Stimulated activated memory B cell treated with anti-CD40 and anti-IgM and Interleukin-4, amounts not matched to agents 10 μg/mL and 1 μg/mL and 100 μg/mL, for 72 hours (primary cell): ENCODE data around the gene TEDC2.

Experiments
- ATAC-seq: fragments of 150-1000 bp; cut with Tn5 transposase; 2 replicates; pipeline ENCODE4 v1.10.0; 2021
- H3K27ac Mint-ChIP-seq: one replicate; pipeline ENCODE4 v1.8.0; 2022; ENCODE audit warnings: mild to moderate bottlenecking, mixed read lengths
- H3K27me3 Mint-ChIP-seq: one replicate; pipeline ENCODE4 v1.8.0; 2022; ENCODE audit warnings: mixed read lengths
- H3K36me3 Mint-ChIP-seq: one replicate; pipeline ENCODE4 v1.8.0; 2022; ENCODE audit warnings: mixed read lengths
- H3K4me1 Mint-ChIP-seq: one replicate; pipeline ENCODE4 v1.8.0; 2022; ENCODE audit warnings: mixed read lengths
- H3K4me3 Mint-ChIP-seq: one replicate; pipeline ENCODE4 v1.8.0; 2022; ENCODE audit warnings: mild to moderate bottlenecking, moderate library complexity, mixed read lengths
- H3K9me3 Mint-ChIP-seq: one replicate; pipeline ENCODE4 v1.8.0; 2022; ENCODE audit warnings: mixed read lengths

Gene TEDC2

GRCh38 chr16:2455081-2455845 is 4.6 kb upstream of the TEDC2 start:
- Mint-ChIP-seq H3K4me1 (peaks cover 11% of the 10 kb centered on the region), H3K9me3 (no peaks in the 10 kb centered on the region), H3K27me3 (no peaks in the 10 kb centered on the region), H3K27ac (no peak overlapping the region), H3K4me3 (no peak overlapping the region), H3K36me3 (peaks cover 22% of the 10 kb centered on the region)
- ATAC-seq, result no peak

DNA sequence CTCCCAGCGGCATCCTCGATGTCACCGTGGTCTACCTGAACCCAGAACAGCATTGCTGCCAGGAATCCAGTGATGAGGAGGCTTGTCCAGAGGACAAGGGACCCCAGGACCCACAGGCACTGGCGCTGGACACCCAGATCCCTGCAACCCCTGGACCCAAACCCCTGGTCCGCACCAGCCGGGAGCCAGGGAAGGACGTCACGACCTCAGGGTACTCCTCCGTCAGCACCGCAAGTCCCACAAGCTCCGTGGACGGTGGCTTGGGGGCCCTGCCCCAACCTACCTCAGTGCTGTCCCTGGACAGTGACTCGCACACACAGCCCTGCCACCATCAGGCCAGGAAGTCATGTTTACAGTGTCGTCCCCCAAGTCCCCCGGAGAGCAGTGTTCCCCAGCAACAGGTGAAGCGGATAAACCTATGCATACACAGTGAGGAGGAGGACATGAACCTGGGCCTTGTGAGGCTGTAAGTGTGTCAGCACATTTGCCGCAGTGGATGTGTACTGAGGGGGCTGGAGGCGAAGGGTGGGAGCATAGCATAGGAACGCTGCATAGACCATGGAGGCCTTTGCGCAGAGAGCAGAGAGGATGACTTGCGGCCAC is 3.3 kb upstream of the TEDC2 start:
- Mint-ChIP-seq H3K4me3 (no peak overlapping the region), H3K9me3 (no peaks in the 10 kb centered on the region), H3K27ac (no peak overlapping the region), H3K4me1 (peaks cover 11% of the 10 kb centered on the region), H3K27me3 (no peaks in the 10 kb centered on the region), H3K36me3 (peaks cover 22% of the 10 kb centered on the region)
- no peak for ATAC-seq

- Mint-ChIP-seq H3K9me3 (no peaks in the 10 kb centered on the region), H3K27me3 (no peaks in the 10 kb centered on the region), H3K4me3 (no peak overlapping the region), H3K36me3 (peaks cover 22% of the 10 kb centered on the region), H3K27ac (no peak overlapping the region), H3K4me1 (peaks cover 11% of the 10 kb centered on the region)
- ATAC-seq, result no peak
Observed at GRCh38 chr16:2457267-2457666, 2.6 kb upstream of the TEDC2 start.

DNA sequence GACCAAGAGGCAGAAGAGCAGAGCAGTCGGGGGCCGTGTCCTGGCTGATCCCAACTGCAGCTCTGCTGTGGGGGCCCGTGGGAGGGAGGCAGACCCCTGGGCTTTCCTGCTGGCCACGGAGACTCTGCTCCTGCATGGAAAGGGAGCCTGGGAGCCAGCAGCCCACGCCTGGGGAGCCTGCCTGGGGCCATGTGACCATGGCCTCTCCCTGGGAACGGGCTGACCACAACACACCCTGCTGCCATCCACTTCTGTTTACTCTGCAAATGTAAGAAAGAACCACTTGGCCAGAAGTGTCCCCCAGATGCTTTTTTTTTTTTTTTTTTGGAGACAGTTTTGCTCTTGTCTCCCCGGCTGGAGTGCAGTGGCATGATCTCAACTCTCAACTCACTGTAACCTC is 2.0 kb upstream of the TEDC2 start:
- Mint-ChIP-seq H3K36me3 (peaks cover 22% of the 10 kb centered on the region), H3K4me3 (no peak overlapping the region)

GRCh38 chr16:2458887-2459646 is 842 bp upstream of the TEDC2 start:
- Mint-ChIP-seq H3K27me3 (no peaks in the 10 kb centered on the region), H3K9me3 (no peaks in the 10 kb centered on the region), H3K27ac (peak overlapping the region; percentile 46), H3K4me1 (peaks cover 11% of the 10 kb centered on the region), H3K4me3 (peak overlapping the region; percentile 82), H3K36me3 (peaks cover 14% of the 10 kb centered on the region)
- ATAC-seq, result no peak

More for the DNA sequence above, 2.0 kb upstream of the TEDC2 start:
- H3K4me1 Mint-ChIP-seq, result peaks cover 11% of the 10 kb centered on the region
- H3K27ac Mint-ChIP-seq, result no peak overlapping the region
- ATAC-seq, result no peak
- no peaks in the 10 kb centered on the region for H3K27me3 Mint-ChIP-seq
- H3K9me3 Mint-ChIP-seq, result no peaks in the 10 kb centered on the region

GRCh38 chr16:2460391-2460713 is 443 bp downstream of the TEDC2 start:
- H3K27me3 Mint-ChIP-seq, result no peaks in the 10 kb centered on the region
- peaks cover 11% of the 10 kb centered on the region for H3K4me1 Mint-ChIP-seq
- H3K4me3 Mint-ChIP-seq, result peak overlapping the region; percentile 29
- H3K9me3 Mint-ChIP-seq, result no peaks in the 10 kb centered on the region
- peaks cover 10% of the 10 kb centered on the region for H3K36me3 Mint-ChIP-seq
- H3K27ac Mint-ChIP-seq, result no peak overlapping the region
- ATAC-seq, result no peak

- ATAC-seq, result no peak
- peaks cover 11% of the 10 kb centered on the region for H3K4me1 Mint-ChIP-seq
- H3K9me3 Mint-ChIP-seq, result no peaks in the 10 kb centered on the region
- H3K27me3 Mint-ChIP-seq, result no peaks in the 10 kb centered on the region
- H3K27ac Mint-ChIP-seq, result no peak overlapping the region
- peaks cover 6% of the 10 kb centered on the region for H3K36me3 Mint-ChIP-seq
- H3K4me3 Mint-ChIP-seq, result peak overlapping the region; percentile 29
Observed at GRCh38 chr16:2460916-2461315, 1.0 kb downstream of the TEDC2 start.

DNA sequence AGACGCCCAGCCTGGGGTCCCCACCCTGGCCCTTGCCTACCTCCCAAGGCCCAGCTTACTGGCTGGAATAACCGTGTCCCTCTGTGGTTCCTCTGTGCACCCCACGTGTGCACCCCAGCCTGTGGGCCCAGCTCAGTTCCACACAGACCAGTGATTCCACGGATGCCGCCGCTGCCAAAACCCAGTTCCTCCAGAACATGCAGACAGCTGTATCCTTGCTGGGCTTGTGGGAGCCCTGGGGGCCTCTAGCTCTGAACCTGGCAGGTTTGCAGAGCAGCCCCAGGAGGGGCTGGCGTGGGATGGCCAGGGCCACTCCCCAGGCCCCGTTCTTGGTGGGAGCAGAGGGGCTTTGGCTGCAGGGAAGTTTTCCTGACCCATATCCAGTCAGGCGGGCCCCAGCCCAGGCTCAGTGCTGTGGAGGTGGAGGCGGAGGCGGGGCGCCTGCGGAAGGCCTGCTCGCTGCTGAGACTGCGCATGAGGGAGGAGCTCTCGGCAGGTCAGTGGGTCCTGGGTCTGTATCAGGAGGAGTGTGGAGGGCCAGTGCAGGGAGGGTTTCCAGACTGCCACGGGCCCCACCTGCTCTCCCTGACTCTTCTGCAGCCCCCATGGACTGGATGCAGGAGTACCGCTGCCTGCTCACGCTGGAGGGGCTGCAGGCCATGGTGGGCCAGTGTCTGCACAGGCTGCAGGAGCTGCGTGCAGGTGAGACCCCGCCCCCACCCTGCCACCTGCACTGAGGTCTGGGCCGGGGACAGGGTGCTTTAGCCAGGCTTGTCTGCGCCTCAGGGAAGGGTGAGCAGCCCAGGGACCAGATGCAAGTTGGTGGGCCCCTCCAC is 2.3 kb downstream of the TEDC2 start:
- peaks cover 14% of the 10 kb centered on the region for H3K4me1 Mint-ChIP-seq
- H3K36me3 Mint-ChIP-seq, result no peaks in the 10 kb centered on the region
- no peaks in the 10 kb centered on the region for H3K9me3 Mint-ChIP-seq
- H3K27ac Mint-ChIP-seq, result no peak overlapping the region
- ATAC-seq, result no peak
- no peaks in the 10 kb centered on the region for H3K27me3 Mint-ChIP-seq
- H3K4me3 Mint-ChIP-seq, result no peak overlapping the region

DNA sequence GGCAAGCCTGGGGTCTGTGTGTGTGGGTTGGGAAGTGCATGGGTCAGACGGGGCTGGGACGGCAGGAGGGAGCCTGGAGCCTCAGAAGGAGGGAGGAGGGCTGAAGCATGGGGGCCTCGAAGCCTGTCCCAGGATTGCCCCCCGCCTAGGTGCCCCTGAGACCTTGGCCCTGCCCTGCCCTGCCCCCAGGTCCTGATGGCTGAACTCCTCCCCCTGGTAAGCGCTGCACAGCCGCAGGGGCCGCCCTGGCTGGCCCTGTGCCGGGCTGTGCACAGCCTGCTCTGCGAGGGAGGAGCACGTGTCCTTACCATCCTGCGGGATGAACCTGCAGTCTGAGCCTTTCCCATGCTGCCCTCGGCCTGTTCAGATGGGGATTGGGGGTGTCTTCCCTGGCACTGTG is 4.4 kb downstream of the TEDC2 start:
- no peak overlapping the region for H3K4me3 Mint-ChIP-seq
- peaks cover 25% of the 10 kb centered on the region for H3K4me1 Mint-ChIP-seq
- H3K9me3 Mint-ChIP-seq, result no peaks in the 10 kb centered on the region
- no peak for ATAC-seq
- peaks cover 10% of the 10 kb centered on the region for H3K27me3 Mint-ChIP-seq
- H3K36me3 Mint-ChIP-seq, result no peaks in the 10 kb centered on the region
- no peak overlapping the region for H3K27ac Mint-ChIP-seq

- no peak overlapping the region for H3K4me3 Mint-ChIP-seq
- H3K36me3 Mint-ChIP-seq, result no peaks in the 10 kb centered on the region
- H3K4me1 Mint-ChIP-seq, result peaks cover 33% of the 10 kb centered on the region
- ATAC-seq, result no peak
- H3K9me3 Mint-ChIP-seq, result no peaks in the 10 kb centered on the region
- peaks cover 24% of the 10 kb centered on the region for H3K27me3 Mint-ChIP-seq
- no peak overlapping the region for H3K27ac Mint-ChIP-seq
Observed at GRCh38 chr16:2465653-2466415, 5.9 kb downstream of the TEDC2 start.

- H3K4me1 Mint-ChIP-seq, result peaks cover 33% of the 10 kb centered on the region
- no peak overlapping the region for H3K27ac Mint-ChIP-seq
- no peaks in the 10 kb centered on the region for H3K9me3 Mint-ChIP-seq
- ATAC-seq, result no peak
- H3K4me3 Mint-ChIP-seq, result no peak overlapping the region
- no peaks in the 10 kb centered on the region for H3K36me3 Mint-ChIP-seq
- H3K27me3 Mint-ChIP-seq, result peaks cover 26% of the 10 kb centered on the region
Observed at GRCh38 chr16:2466667-2467527, 7.0 kb downstream of the TEDC2 start.

GRCh38 chr16:2467528-2468232 is 7.8 kb downstream of the TEDC2 start:
- H3K27me3 Mint-ChIP-seq, result peaks cover 34% of the 10 kb centered on the region
- no peak for ATAC-seq
- H3K27ac Mint-ChIP-seq, result no peak overlapping the region
- no peaks in the 10 kb centered on the region for H3K36me3 Mint-ChIP-seq
- no peak overlapping the region for H3K4me3 Mint-ChIP-seq
- H3K4me1 Mint-ChIP-seq, result peaks cover 34% of the 10 kb centered on the region
- no peaks in the 10 kb centered on the region for H3K9me3 Mint-ChIP-seq

GRCh38 chr16:2468233-2468724 is 8.4 kb downstream of the TEDC2 start:
- ATAC-seq, result peak; percentile 14
- Mint-ChIP-seq H3K27me3 (peaks cover 40% of the 10 kb centered on the region), H3K4me1 (peaks cover 40% of the 10 kb centered on the region), H3K27ac (peak overlapping the region; percentile 19), H3K4me3 (peak overlapping the region; percentile 73), H3K36me3 (no peaks in the 10 kb centered on the region), H3K9me3 (no peaks in the 10 kb centered on the region)
